ENCODE measurements around the gene INSR. TPM values are rescaled to one million over a fixed set of nuclear protein-coding genes. Genes with fewer than 3 reads are reported as not detected.

Gene INSR
- total RNA-seq, 4 donors from 2014 or later, result 134 to 252 (median 164) TPM

DNA sequence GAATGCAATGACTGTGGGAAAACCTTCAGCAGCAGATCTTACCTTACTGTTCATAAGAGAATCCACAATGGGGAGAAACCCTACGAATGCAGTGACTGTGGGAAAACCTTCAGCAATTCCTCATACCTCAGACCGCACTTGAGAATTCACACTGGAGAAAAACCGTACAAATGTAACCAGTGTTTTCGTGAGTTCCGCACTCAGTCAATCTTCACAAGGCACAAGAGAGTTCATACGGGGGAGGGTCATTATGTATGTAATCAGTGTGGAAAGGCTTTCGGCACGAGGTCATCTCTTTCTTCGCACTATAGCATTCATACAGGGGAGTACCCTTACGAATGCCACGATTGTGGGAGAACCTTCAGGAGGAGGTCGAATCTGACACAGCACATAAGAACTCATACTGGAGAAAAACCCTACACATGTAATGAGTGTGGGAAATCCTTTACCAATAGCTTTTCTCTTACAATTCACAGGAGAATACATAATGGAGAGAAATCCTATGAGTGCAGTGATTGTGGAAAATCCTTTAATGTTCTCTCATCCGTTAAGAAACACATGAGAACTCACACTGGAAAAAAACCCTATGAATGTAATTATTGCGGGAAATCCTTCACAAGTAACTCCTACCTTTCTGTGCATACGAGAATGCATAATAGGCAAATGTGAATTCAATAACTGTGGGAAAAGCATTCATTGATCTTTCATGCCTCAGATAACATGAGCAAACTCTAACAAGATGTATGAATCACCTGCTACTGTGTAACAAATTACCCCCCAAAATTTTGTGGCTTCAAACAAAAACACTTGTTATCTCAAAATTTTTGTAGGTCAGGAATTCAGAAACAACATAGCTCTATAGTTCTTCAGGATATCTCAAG is 210.9 kb downstream of the INSR start:
- DNase-seq, result no peak
- no peak overlapping the region for H3K4me3 ChIP-seq
- H3K36me3 ChIP-seq, result peaks cover 17 to 67% (median 50%) of the 10 kb centered on the region in 4 donors
- WGBS, 2 donors (ENCODE audit: low coverage in 1 of 2), result 97 to 98% methylated on average over 6 to 15 of the region's 15 CpGs
- H3K9me3 ChIP-seq, result peaks cover 92 to 97% of the 10 kb centered on the region in 2 donors
- no peaks in the 10 kb centered on the region for H3K27me3 ChIP-seq
- no peaks in the 10 kb centered on the region for H3K4me1 ChIP-seq
- no peak overlapping the region for H3K27ac ChIP-seq
- intact Hi-C loops (cut with DNase I; ENCODE audit: low total_unique reads) (no loop called here), in situ Hi-C loops (cut with MboI; ENCODE audit: low pct_ligation_motif_present in 1 of 4, low pct_unique_long_range_greater_than_20kb in 1 of 4, low sequenced_read_pairs in 3 of 4) (no loop called here)
- TF ChIP-seq, protein P1, sequence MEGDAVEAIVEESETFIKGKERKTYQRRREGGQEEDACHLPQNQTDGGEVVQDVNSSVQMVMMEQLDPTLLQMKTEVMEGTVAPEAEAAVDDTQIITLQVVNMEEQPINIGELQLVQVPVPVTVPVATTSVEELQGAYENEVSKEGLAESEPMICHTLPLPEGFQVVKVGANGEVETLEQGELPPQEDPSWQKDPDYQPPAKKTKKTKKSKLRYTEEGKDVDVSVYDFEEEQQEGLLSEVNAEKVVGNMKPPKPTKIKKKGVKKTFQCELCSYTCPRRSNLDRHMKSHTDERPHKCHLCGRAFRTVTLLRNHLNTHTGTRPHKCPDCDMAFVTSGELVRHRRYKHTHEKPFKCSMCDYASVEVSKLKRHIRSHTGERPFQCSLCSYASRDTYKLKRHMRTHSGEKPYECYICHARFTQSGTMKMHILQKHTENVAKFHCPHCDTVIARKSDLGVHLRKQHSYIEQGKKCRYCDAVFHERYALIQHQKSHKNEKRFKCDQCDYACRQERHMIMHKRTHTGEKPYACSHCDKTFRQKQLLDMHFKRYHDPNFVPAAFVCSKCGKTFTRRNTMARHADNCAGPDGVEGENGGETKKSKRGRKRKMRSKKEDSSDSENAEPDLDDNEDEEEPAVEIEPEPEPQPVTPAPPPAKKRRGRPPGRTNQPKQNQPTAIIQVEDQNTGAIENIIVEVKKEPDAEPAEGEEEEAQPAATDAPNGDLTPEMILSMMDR (IDR thresholded peaks at IDR 0.05), result no peak
- TF ChIP-seq EP300 (IDR thresholded peaks at IDR 0.05; ENCODE audit: low read depth) (no peak), POLR2AphosphoS5 (IDR thresholded peaks at IDR 0.05) (no peak), POLR2A (IDR thresholded peaks at IDR 0.05) (no peak)

DNA sequence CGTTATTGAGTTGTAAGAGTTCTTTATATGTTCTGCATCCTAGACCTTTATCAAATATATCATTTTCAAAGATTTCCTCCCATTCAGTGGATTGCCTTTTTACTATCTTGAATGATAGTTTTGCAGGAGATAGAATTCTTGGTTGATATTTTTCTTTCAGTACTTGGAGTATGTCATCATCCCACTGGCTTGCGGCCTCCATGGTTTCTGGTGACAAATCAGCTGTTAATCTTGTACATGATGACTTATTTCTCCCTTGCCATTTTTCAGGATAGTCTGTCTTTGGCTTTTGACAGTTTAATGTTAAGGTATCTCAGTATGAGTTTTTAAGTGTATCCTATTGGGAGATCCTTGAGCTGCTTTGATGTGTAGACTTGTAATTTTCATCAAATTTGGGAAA is 216.2 kb downstream of the INSR start:
- H3K36me3 ChIP-seq, result peaks cover 20 to 97% (median 67%) of the 10 kb centered on the region in 4 donors
- H3K27ac ChIP-seq, result no peak overlapping the region
- no peak for TF ChIP-seq EP300 (IDR thresholded peaks at IDR 0.05; ENCODE audit: low read depth)
- no peak for TF ChIP-seq POLR2A (IDR thresholded peaks at IDR 0.05)
- no peak for TF ChIP-seq POLR2AphosphoS5 (IDR thresholded peaks at IDR 0.05)
- TF ChIP-seq, protein P1 (IDR thresholded peaks at IDR 0.05), result no peak
- no peaks in the 10 kb centered on the region for H3K4me1 ChIP-seq
- intact Hi-C loops (cut with DNase I; ENCODE audit: low total_unique reads) (no loop called here), in situ Hi-C loops (cut with MboI; ENCODE audit: low pct_ligation_motif_present in 1 of 4, low pct_unique_long_range_greater_than_20kb in 1 of 4, low sequenced_read_pairs in 3 of 4) (no loop called here)
- H3K27me3 ChIP-seq, result no peaks in the 10 kb centered on the region
- no peak for DNase-seq
- H3K4me3 ChIP-seq, result no peak overlapping the region
- H3K9me3 ChIP-seq, result peaks cover 66 to 71% of the 10 kb centered on the region in 2 donors
- WGBS, 2 donors (ENCODE audit: low coverage in 1 of 2), result 98 to 100% methylated on average over 2 of the region's 2 CpGs

DNA sequence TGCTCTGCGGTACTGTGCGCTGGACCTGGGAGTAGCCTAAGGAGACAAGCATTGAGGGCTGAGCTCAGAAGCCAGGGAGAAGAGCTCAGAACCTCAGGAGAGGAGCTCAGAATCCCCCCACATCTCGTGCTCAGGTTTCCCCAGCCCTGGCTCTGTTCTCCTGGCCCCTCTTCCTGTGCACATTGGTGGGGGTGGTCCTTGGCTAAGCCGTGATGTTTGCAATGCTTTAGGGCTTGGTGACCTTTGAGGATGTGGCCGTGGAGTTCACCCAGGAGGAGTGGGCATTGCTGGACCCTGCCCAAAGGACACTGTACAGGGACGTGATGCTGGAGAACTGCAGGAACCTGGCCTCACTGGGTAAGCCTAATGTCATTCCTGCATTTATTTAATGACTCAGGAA is 218.1 kb downstream of the INSR start:
- H3K9me3 ChIP-seq, result peaks cover 48 to 52% of the 10 kb centered on the region in 2 donors
- no peaks in the 10 kb centered on the region for H3K27me3 ChIP-seq
- no peak for DNase-seq
- in situ Hi-C loops (cut with MboI; ENCODE audit: low pct_ligation_motif_present in 1 of 4, low pct_unique_long_range_greater_than_20kb in 1 of 4, low sequenced_read_pairs in 3 of 4), result no loop called here
- H3K36me3 ChIP-seq, result peaks cover 10 to 94% (median 58%) of the 10 kb centered on the region in 4 donors
- no peak overlapping the region for H3K27ac ChIP-seq
- no peaks in the 10 kb centered on the region for H3K4me1 ChIP-seq
- no peak overlapping the region for H3K4me3 ChIP-seq
- WGBS, 2 donors (ENCODE audit: low coverage in 1 of 2), result 96% methylated on average over 6 of the region's 6 CpGs; no CpG with 5 or more reads in 1 of the 2 donors
- TF ChIP-seq POLR2A (IDR thresholded peaks at IDR 0.05) (no peak), POLR2AphosphoS5 (IDR thresholded peaks at IDR 0.05) (no peak), EP300 (IDR thresholded peaks at IDR 0.05; ENCODE audit: low read depth) (no peak)
- TF ChIP-seq, protein P1 (IDR thresholded peaks at IDR 0.05), result no peak
- intact Hi-C loops (cut with DNase I; ENCODE audit: low total_unique reads), result no loop called here

DNA sequence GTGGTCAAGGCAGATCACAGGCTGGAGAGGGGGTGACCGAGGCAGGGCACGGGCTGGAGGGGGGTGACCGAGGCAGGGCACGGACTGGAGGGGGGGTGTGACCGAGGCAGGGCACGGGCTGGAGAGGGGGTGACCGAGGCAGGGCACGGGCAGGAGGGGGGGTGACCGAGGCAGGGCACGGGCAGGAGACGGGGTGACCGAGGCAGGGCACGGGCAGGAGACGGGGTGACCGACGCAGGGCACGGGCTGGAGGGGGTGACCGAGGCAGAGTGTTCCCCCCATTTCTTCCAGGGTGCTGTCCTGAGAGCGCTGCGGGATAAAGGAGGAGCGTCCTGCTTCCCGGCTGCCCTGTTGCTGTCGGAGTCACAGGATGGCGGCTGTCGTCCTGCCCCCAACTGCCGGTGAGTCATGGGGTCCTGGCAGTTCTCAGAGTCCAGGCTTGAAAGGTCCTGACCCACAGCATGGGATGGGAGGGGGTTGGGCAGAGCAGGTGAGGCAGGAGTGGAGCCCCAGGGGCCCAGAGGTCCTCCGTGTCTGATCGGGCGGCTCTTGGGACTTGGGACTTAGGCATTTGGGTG is 219.4 kb downstream of the INSR start:
- no peaks in the 10 kb centered on the region for H3K27me3 ChIP-seq
- peaks cover 10 to 83% (median 45%) of the 10 kb centered on the region in 4 donors for H3K36me3 ChIP-seq
- in situ Hi-C loops (cut with MboI; ENCODE audit: low pct_ligation_motif_present in 1 of 4, low pct_unique_long_range_greater_than_20kb in 1 of 4, low sequenced_read_pairs in 3 of 4) (no loop called here), intact Hi-C loops (cut with DNase I; ENCODE audit: low total_unique reads) (no loop called here)
- H3K27ac ChIP-seq, result no peak overlapping the region
- H3K9me3 ChIP-seq, result peaks cover 34 to 38% of the 10 kb centered on the region in 2 donors
- H3K4me3 ChIP-seq, result no peak overlapping the region
- peaks cover 8 to 10% (median 8%) of the 10 kb centered on the region in 4 donors for H3K4me1 ChIP-seq
- DNase-seq, result no peak
- 96% methylated on average over 29 of the region's 29 CpGs; no CpG with 5 or more reads in 1 of the 2 donors for whole genome bisulfite sequencing, 2 donors (ENCODE audit: low coverage in 1 of 2)
- no peak for TF ChIP-seq POLR2A (IDR thresholded peaks at IDR 0.05)
- TF ChIP-seq EP300 (IDR thresholded peaks at IDR 0.05; ENCODE audit: low read depth), result no peak
- TF ChIP-seq, protein P1 (IDR thresholded peaks at IDR 0.05), result no peak
- no peak for TF ChIP-seq POLR2AphosphoS5 (IDR thresholded peaks at IDR 0.05)

Data from transverse colon (tissue), 4 donors.